ENCODE results near the gene LPP.

DNA sequence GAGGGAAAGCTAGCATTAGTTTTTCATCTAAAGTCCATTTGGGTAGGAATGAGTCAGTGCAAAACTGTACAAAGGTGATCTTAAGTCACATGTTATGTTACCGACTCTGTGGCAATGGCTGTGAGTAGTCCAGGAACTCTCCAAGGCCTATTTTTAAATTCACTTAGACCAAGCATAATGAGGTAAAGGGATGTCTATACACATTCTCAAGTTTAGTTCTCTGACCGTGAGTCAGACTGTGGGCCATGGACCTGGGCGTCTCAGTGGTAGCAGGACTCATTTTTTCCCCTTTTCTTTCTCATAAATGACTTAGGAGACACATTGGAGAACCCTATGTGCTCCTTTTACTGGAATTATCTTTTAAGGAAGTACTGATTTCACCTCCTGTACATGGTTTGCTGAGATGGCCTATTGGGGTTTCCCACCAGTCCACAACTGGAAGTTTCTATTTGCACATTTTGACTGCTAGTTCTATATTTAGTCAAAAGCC is 529.1 kb downstream of the LPP start:
- TF ChIP-seq POLR2AphosphoS5 (IDR thresholded peaks at IDR 0.05) (no peak), POLR2A (IDR thresholded peaks at IDR 0.05) (no peak), EP300 (IDR thresholded peaks at IDR 0.05; ENCODE audit: low read depth) (no peak)
- TF ChIP-seq, protein P1, sequence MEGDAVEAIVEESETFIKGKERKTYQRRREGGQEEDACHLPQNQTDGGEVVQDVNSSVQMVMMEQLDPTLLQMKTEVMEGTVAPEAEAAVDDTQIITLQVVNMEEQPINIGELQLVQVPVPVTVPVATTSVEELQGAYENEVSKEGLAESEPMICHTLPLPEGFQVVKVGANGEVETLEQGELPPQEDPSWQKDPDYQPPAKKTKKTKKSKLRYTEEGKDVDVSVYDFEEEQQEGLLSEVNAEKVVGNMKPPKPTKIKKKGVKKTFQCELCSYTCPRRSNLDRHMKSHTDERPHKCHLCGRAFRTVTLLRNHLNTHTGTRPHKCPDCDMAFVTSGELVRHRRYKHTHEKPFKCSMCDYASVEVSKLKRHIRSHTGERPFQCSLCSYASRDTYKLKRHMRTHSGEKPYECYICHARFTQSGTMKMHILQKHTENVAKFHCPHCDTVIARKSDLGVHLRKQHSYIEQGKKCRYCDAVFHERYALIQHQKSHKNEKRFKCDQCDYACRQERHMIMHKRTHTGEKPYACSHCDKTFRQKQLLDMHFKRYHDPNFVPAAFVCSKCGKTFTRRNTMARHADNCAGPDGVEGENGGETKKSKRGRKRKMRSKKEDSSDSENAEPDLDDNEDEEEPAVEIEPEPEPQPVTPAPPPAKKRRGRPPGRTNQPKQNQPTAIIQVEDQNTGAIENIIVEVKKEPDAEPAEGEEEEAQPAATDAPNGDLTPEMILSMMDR (IDR thresholded peaks at IDR 0.05): no peak
